DOHH2 (cell line): ENCODE data around the gene TNRC6C.

Experiments used
- H3F3A ChIP-seq: fragments of 200-600 bp; sonication (generic), shearing (Covaris generic); 2 replicates; pipeline ENCODE4 v1.6.0; 2016; ENCODE audit warnings: antibody characterized with exemption, mild to moderate bottlenecking; ENCODE audit not compliant: control insufficient read depth, insufficient read depth
- H3K27ac ChIP-seq: fragments of 200-600 bp; sonication (generic); 2 replicates; pipeline ENCODE4 v1.5.1; 2014; ENCODE audit warnings: low read depth, mild to moderate bottlenecking, low read length, moderate library complexity
- H3K27me3 ChIP-seq: fragments of 200-600 bp; sonication (generic); 2 replicates; pipeline ENCODE4 v1.6.1; 2014; ENCODE audit warnings: mild to moderate bottlenecking, low read length, mixed read lengths; ENCODE audit not compliant: control insufficient read depth
- H3K36me3 ChIP-seq: fragments of 200-600 bp; sonication (generic); 2 replicates; pipeline ENCODE4 v1.6.1; 2014; ENCODE audit warnings: mild to moderate bottlenecking, low read length, moderate library complexity, mixed read lengths; ENCODE audit not compliant: control insufficient read depth
- H3K4me1 ChIP-seq: fragments of 200-600 bp; sonication (generic); 2 replicates; pipeline ENCODE4 v1.6.1; 2014; ENCODE audit warnings: mild to moderate bottlenecking, low read length, mixed read lengths; ENCODE audit not compliant: control insufficient read depth
- H3K4me2 ChIP-seq: fragments of 200-600 bp; sonication (generic); 2 replicates; pipeline ENCODE4 v1.6.0; 2014; ENCODE audit warnings: mild to moderate bottlenecking, low read length, moderate library complexity
- H3K4me3 ChIP-seq: fragments of 200-600 bp; sonication (generic); 2 replicates; pipeline ENCODE4 v1.5.1; 2014; ENCODE audit warnings: mild to moderate bottlenecking, low read length, mixed read lengths
- H3K79me2 ChIP-seq: fragments of 200-600 bp; sonication (generic); 2 replicates; pipeline ENCODE4 v1.6.1; 2014; ENCODE audit warnings: mild to moderate bottlenecking, low read length, mixed read lengths; ENCODE audit not compliant: control insufficient read depth
- H3K9me2 ChIP-seq: fragments of 200-600 bp; sonication (generic); replicated peaks from 2 replicates; pipeline ENCODE4 v1.6.1; 2014; ENCODE audit warnings: mild to moderate bottlenecking, low read length, mixed read lengths; ENCODE audit not compliant: control insufficient read depth
- H3K9me3 ChIP-seq: fragments of 200-600 bp; sonication (generic); 2 replicates; pipeline ENCODE4 v1.6.1; 2014; ENCODE audit warnings: antibody characterized with exemption, low read length, mixed read lengths; ENCODE audit not compliant: control insufficient read depth, insufficient read depth
- H4K20me1 ChIP-seq: fragments of 200-600 bp; sonication (generic); 2 replicates; pipeline ENCODE4 v1.6.0; 2014; ENCODE audit warnings: low read depth, mild to moderate bottlenecking, antibody characterized with exemption, low read length, moderate library complexity; ENCODE audit not compliant: control insufficient read depth, insufficient read depth
- EZH2phosphoT487 ChIP-seq: fragments of 200-600 bp; sonication (generic); IDR thresholded peaks from 2 replicates; pipeline ENCODE4 v1.6.1; 2017; ENCODE audit warnings: borderline replicate concordance, mild to moderate bottlenecking, antibody characterized with exemption, low read length, moderate library complexity, mixed read lengths
- TF ChIP-seq, protein P1 (sequence below): fragments of 200-600 bp; sonication (generic); IDR thresholded peaks from one replicate; pipeline ENCODE4 v1.5.1; 2014; ENCODE audit warnings: antibody characterized with exemption, mild to moderate bottlenecking, low read depth, low read length; ENCODE audit not compliant: poor library complexity, severe bottlenecking

The TNRC6C gene

DNA sequence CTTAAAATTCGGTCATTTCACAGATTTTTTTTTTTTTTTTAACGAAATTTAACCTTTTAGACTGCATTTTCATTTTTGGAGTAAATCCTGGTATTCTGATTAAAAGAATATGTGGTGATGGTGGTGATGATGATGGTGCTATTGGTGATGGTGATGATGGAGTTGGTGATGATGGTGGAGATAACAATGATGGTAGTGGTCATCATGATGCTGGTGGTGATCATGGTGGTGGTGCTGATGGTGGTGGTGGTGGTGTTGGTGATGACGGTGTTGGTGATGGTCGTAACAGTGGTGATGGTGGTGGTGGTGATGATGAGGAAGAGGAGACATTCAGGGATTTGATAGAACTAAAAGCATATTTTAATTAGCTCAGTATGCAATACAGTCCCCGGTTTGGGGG, 84.0 kb downstream of the TNRC6C start:
- H3K27me3 ChIP-seq, result no peaks in the 10 kb centered on the region
- no peak overlapping the region for H3K4me3 ChIP-seq
- H3K4me1 ChIP-seq, result peaks cover 5% of the 10 kb centered on the region
- H3K36me3 ChIP-seq, result no peaks in the 10 kb centered on the region
- H4K20me1 ChIP-seq, result no peaks in the 10 kb centered on the region
- H3F3A ChIP-seq, result no peaks in the 10 kb centered on the region
- no peaks in the 10 kb centered on the region for H3K9me2 ChIP-seq
- no peak overlapping the region for H3K27ac ChIP-seq
- H3K79me2 ChIP-seq, result no peaks in the 10 kb centered on the region
- no peak for TF ChIP-seq EZH2phosphoT487
- TF ChIP-seq, protein P1, sequence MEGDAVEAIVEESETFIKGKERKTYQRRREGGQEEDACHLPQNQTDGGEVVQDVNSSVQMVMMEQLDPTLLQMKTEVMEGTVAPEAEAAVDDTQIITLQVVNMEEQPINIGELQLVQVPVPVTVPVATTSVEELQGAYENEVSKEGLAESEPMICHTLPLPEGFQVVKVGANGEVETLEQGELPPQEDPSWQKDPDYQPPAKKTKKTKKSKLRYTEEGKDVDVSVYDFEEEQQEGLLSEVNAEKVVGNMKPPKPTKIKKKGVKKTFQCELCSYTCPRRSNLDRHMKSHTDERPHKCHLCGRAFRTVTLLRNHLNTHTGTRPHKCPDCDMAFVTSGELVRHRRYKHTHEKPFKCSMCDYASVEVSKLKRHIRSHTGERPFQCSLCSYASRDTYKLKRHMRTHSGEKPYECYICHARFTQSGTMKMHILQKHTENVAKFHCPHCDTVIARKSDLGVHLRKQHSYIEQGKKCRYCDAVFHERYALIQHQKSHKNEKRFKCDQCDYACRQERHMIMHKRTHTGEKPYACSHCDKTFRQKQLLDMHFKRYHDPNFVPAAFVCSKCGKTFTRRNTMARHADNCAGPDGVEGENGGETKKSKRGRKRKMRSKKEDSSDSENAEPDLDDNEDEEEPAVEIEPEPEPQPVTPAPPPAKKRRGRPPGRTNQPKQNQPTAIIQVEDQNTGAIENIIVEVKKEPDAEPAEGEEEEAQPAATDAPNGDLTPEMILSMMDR, result no peak
- no peak overlapping the region for H3K4me2 ChIP-seq
- no peaks in the 10 kb centered on the region for H3K9me3 ChIP-seq

DNA sequence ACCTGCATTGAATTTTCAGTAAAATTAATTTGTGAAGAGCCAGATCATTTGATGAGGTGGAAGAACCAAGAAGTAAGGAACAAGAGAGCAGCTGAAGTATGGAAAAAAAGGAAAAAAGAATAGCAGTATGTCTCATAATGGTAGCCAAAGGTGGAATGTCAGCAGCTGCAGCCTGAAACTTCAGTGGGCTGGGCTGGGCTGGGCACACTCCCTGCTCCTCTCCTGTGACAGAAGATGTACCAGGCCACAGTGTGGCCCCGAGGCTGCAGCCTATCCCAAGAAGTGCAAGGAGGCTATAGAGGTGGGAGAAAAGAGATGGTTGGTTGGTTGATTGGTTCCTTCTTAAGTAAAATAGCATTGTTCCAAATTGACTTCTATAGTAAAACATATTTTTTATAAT, 84.5 kb downstream of the TNRC6C start:
- Histone ChIP-seq H3K4me3 (no peak overlapping the region), H3K79me2 (no peaks in the 10 kb centered on the region), H3K4me2 (no peak overlapping the region), H3K9me2 (no peaks in the 10 kb centered on the region), H3F3A (no peaks in the 10 kb centered on the region), H3K27ac (no peak overlapping the region), H3K36me3 (no peaks in the 10 kb centered on the region), H4K20me1 (no peaks in the 10 kb centered on the region), H3K9me3 (no peaks in the 10 kb centered on the region), H3K27me3 (no peaks in the 10 kb centered on the region), H3K4me1 (peaks cover 5% of the 10 kb centered on the region)
- TF ChIP-seq EZH2phosphoT487, result no peak
- TF ChIP-seq, protein P1, result no peak

DNA sequence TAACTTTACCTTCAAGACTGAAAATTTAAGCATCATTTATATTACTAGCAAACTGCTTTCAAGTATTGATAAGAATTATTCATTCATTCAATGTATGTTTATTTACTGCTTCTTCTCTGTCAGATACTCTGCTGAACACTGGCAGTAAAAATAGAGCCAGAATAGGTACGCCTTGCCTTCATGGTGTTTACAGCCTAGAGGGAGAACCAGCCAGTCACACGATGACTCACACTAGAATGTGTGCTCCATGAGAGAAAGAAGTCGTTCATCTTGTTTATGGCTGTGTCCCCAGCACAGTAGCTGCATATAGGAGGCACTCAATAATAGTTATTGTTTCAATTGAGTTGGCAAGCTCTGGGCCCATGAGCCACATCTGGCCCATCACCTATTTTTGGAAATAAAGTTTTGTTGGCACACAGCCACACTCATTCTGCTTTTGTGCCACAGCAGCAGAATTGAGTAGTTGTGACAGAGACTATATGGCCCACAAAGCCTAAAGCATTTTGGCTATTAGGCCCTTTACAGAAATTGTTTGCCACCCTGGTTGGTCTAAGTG, 85.9 kb downstream of the TNRC6C start:
- no peaks in the 10 kb centered on the region for H3K27me3 ChIP-seq
- H3F3A ChIP-seq, result no peaks in the 10 kb centered on the region
- no peak overlapping the region for H3K27ac ChIP-seq
- peaks cover 5% of the 10 kb centered on the region for H3K4me1 ChIP-seq
- no peaks in the 10 kb centered on the region for H3K9me2 ChIP-seq
- H3K4me2 ChIP-seq, result no peak overlapping the region
- no peaks in the 10 kb centered on the region for H4K20me1 ChIP-seq
- H3K9me3 ChIP-seq, result no peaks in the 10 kb centered on the region
- H3K79me2 ChIP-seq, result no peaks in the 10 kb centered on the region
- no peak overlapping the region for H3K4me3 ChIP-seq
- H3K36me3 ChIP-seq, result peaks cover 8% of the 10 kb centered on the region
- TF ChIP-seq EZH2phosphoT487, result no peak
- TF ChIP-seq, protein P1, result no peak
